ENCODE measurements around the gene VWA5A.
"Not testable (repeated sequence)": the region's sequence is repeated elsewhere in the genome, so short reads cannot be mapped to it uniquely, and the experiment has no call there.

VWA5A gene

DNA sequence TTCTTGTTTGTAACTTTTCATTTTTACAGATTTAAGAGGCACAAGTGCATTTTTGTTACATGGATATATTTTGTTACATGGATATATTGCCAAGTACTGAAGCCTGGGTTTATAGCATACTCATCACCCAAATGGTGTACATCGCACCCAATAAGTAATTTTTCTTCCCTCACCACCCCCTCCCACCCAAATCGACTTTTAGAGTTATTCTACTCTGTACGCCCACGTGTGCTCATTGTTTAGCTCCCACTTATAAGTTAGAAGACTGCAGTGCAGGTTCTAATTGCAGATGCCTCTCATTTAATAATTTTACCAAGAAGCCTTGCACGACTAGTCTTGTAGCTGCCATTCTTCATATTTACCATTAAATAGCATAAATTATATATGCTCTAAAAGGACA is 20.5 kb upstream of the VWA5A start:
- DNase-seq (ENCODE audit: low read depth), result no peak

DNA sequence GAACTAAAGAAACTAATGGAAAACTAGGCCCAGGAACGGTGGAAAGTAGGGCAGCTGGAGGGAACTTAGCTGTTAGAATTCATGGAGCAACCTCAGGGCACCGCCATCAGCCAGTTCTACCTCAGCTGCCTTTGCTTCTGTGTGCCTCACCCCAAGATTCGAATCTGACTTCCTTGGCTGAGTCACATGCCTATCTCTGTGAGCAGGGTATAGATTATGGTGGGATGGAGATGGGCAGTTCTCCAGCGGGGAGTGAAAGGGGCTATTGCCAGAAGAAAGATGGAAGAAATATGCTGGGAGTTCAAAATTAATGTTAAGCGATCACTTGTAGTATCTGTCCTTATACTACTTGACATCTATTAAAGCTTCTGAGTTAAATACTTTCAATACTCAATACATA is 18.9 kb upstream of the VWA5A start:
- no peak for DNase-seq (ENCODE audit: low read depth)

DNA sequence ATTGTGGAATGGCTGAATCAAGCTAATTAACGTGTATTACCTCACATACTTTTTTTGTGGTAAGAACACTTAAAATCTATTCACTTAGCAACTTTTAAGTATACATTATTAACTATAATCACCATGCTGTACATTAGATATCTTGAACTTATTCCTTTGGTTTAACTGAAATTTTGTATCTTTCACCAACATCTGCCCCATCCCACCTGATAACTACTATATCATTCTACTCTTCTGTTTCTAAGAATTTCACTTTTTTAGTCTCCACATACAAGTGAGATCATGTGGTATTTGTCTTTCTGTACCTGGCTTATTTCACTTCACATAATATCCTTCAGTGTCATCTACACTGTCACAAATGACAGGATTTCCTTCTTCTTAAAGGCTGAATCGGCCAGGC is 17.1 kb upstream of the VWA5A start:
- no peak for DNase-seq (ENCODE audit: low read depth)

DNA sequence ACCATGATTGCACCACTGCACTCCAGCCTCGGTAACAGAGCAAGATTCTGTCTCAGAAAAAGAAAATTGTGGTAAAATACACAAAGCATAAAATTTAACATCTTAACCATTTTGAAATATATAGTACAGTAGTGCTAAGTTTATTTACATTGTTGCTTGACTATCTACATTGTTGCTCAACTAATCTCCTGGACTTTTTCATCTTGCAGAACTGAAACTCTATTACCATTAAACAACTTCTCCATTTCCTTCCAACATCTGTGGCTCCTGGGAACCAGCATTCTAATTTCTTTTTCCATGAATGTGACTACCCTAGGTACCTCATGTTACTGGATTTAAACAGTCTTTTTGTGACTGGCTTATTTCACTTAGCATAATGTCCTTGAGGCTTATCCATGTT is 13.5 kb upstream of the VWA5A start:
- DNase-seq (ENCODE audit: low read depth), result no peak

DNA sequence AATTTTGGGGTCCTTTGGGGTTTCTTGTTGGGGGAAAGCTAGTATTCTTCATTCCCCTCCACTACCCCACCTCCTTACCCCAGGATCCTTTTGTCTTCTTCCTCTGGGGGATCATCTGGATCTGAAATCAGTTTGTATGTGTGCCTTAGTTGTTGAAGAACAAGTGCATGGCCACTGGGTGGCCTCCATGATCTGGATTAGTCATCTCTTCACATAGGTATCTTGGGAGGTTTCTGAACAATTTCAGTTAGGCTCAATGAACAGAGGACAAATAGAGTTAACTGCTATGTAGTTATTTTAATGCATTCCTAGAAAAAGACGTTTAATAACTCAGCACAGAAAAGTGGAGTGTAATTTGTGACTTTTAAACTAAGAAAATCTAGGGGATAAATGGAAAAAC is 7.1 kb upstream of the VWA5A start:
- no peak for DNase-seq (ENCODE audit: low read depth)

DNA sequence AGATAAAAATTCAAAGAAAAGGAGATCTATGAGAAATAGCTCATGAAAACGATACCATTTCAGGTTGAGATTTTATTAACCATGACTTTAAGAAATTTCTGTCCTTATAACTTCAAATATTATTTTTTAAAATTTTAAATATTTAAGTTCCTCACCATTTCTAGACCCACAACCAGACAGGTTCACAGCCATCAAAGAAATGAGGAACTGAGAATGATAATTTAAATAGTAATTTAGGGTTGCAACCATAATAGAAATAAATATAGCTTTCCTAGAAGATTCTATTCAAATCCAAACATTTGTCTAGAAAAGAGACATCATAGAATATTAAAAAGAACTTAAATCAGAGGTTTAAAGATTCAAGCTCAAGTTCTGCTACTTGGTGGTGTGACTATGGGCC is 5.9 kb upstream of the VWA5A start:
- DNase-seq (ENCODE audit: low read depth), result no peak

DNA sequence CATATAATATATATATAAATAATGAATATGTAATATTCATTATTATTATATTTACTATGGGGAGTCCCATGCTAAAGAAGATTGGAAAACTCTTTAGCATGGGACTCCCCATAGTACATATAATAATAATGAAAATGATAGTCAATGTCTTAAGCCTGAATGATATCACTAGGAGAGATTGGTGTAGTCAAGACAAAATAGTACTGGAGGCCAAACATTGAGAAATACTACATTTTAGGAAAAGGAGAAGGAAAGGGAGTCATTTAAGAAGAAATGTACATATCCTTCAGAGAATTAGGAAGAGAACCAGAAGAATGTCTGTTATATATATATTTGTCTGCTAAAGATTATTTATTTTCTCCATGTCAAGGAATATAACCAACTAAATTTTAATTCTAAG is 5.0 kb upstream of the VWA5A start:
- DNase-seq (ENCODE audit: low read depth), result no peak

DNA sequence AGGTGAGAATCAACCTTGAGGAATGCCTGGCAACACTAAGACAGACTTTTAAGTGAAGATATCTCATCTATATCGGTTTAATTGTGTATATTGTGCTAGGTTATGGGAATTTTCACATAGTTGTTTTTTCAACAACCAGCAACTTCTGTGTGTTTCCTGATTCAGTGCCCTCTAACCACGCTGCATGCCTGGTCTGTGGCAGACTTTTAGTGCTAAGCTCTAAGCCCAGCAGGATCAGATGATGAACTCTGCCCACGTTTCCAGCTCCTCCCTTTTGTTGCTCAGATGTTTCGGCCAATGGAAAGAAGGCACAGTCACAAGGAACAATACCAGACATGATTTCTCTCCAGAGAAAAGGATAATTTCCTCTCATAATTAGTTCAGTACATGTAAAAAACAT is 1.4 kb upstream of the VWA5A start:
- DNase-seq (ENCODE audit: low read depth), result no peak

DNA sequence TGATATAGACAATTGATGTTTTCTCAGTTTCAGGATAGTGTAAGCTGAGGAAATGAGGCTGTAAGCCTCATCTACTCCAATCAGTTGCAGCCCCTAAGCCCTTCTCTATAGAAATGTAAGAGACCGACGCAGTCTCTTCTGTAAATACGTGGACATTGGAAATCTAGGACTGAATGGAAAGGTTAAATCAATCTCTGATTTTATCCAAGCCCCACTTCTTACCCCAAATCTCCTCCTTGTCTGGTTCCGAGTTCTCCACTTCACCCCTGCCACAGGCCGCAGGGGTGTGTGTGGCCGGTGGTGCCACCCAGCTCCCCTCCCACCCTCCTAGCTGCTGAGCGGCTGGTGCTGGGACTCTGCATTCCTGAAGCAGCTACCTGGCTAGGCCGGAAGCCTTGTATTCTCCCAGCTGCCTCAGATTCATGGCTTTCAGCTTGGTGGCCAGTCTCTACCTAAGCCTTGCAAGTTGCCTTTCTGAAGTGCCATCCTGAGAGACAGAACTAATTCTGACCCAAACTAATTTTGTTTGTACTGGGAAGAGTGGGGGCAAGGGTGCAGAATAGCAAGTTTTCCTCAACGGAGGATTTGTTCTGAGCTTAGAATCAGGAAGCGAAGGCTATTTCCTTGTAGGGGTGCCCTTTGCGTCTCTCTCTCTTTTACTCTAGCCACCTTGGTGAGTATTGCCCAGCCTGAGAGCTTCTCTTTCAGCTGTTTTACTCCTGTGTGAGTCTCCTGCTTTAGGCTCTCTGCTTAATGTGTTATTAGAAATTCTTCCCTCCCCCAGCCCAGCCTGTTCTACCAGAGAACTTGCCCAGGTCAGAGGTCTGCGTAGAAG is 749 bp downstream of the VWA5A start:
- no peak for DNase-seq (ENCODE audit: low read depth)

DNA sequence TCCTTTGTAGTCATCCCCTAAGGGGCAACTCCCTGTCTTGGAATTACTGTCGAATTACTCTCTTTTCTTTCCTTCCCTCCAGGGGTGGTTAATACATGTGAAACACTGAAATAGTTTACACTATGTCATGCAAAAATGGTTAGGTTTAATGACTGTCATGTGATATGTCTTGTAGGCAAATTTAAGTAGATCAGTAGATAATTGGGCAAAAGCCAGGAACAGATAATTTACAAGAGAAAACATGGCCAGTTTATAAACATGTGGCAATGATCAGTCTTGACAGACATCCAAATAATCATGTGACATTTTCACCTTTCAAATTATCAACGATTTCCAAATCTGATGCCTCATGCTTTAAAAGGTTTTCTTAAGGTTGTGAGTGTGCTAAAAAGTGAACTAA is 3.9 kb downstream of the VWA5A start:
- no peak for DNase-seq (ENCODE audit: low read depth)

DNA sequence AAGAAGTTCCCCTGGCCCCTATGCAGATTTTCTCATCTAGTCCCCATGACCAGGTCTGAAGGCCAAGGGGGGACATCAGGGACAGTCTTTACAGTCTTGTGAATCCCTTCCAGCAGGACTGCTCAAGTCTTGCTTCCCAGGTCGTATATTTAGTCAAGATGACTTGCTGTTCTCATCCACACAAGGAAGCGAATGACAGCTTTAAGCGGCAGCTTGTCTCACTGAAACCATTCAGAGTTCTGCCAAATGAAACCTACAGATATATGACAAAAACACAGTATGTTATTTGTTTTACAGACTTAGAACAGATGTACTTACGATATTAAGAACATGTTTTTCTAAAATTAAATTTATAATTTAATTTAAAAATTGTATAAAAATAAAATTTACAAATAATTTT is 5.6 kb downstream of the VWA5A start:
- DNase-seq (ENCODE audit: low read depth), result no peak

DNA sequence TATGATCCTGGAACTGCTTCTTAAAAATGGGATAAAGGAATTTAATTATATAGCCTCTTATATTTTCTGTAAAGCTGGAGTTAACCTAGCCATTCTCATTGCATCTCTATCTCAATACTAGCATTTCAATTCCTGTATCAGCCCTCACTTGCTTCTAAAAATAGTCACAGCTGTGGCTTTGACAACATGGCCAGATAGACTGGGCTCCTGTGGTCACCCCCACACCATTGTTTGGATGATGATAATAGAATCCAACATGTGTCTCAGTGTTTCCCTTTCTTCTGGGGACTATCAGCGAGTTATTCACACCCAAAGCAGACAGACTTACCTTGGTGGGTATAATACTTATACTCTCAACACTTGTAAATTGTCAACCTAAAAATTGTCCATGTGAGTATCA is 6.9 kb downstream of the VWA5A start:
- DNase-seq (ENCODE audit: low read depth), result no peak

DNA sequence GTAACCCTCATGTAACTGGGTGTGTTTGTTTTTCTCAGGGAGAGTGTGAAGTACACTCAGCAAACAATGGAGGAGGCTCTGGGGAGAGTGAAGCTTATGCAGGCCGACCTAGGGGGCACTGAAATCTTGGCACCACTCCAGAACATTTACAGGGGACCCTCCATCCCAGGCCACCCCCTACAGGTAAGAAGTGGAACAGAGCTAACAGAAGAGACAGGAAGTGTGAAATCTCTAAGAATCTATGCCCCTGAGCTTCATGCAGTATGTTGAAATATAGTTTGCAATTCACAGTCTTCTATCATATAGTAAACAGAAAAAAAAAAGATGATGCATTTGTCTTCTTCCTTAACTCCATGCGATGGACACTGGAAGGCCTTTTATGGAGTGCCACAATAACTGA is 8.4 kb downstream of the VWA5A start:
- DNase-seq (ENCODE audit: low read depth), result no peak

DNA sequence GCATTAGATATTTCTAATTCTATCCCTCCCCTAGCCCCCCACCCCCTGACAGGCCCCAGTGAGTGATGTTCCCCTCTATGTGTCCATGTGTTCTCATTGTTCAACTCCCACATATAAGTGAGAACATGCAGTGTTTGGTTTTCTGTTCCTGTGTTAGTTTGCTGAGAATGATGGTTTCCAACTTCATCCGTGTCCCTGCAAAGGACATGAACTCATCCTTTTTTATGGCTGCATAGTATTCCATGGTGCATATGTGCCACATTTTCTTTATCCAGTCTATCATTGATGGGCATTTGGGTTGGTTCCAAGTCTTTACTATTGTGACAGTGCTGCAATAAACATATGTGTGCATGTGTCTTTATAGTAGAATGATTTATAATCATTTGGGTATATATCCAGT is 11.9 kb downstream of the VWA5A start:
- not testable (repeated sequence) for DNase-seq (ENCODE audit: low read depth)

DNA sequence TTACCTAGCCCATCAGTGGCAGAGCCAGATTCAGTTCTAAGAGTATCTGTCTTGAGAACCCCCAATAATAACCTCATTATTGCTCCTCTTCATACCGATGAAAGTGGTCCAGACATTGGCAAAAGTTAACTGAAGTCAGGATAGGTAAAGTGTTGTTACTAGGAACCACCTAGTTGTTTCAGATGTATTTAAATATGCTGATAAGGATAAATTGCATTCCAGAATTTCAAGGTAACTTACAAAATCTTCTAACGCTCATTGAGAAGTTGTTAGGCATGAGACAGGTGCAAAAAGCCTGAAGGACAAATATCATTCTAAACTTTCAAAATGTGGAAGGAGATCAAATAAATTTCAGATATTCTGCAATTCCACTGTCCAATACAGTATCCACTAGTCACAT is 27.8 kb downstream of the VWA5A start:
- no peak for DNase-seq (ENCODE audit: low read depth)

DNA sequence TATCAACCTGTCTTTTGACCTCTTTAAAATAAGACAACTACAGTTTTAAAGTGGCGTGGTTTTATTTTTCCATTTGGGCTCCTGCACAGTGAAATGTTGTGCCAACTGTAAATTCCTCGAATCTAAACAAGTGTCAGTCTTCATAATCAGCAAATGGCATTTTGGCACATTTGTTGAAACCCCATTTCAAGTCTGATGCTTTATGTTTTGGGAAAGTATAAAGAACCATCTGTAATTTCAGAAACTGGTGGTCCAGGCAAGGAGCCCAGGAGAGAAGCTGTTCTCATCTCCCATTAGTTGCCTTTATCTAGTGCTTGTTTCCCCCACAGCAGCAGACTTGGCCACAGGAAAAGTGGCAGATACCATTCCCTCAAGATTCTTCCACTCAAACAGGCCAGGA is 32.7 kb downstream of the VWA5A start:
- DNase-seq (ENCODE audit: low read depth), result no peak

DNA sequence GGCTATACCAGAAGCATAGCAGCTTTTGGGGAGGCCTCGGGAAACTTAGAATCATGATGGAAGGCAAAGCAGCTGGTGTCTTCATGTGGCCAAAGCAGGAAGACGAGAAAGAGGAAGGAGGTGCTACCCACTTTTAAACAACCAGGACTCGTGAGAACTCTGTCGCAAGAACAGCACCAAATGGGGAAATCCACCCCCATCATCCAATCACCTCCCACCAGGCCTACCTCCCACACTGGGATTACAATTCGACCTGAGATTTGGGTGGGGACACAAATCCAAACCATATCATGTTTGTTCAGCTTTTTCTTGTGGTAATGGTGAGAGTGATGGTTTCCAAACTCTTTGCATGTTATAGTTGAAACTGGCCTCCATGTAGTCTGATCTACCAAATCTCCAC is 35.4 kb downstream of the VWA5A start:
- no peak for DNase-seq (ENCODE audit: low read depth)

DNA sequence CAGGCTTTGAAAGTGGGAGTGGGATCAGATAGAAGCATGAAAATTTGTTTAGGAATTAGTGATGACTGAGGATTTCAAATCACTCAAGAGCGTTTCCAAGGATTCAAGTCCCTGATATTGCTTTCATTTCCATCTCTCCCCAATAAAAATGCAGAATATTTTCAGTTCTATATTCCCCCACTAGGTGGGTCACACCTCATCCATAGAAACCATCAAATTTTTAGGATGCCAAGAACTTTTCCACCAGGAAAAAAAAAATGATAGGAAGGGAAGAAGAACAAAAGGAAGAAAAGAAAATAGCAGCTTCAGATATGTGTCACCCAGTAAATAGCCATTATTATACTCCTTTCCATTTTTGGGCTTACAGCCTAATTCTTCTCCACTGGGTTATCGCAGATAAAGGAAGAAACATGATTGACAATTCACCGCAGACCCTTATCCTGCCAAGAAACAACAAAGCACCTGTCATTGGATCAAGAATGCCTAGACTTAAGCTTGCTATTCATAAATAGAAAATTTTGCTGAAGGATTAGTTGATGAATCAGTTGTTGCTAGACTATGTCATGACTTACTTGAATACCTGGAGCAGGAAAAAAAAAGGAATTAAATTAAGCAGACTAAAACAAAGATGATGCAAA is 37.6 kb downstream of the VWA5A start:
- DNase-seq (ENCODE audit: low read depth), result no peak

DNA sequence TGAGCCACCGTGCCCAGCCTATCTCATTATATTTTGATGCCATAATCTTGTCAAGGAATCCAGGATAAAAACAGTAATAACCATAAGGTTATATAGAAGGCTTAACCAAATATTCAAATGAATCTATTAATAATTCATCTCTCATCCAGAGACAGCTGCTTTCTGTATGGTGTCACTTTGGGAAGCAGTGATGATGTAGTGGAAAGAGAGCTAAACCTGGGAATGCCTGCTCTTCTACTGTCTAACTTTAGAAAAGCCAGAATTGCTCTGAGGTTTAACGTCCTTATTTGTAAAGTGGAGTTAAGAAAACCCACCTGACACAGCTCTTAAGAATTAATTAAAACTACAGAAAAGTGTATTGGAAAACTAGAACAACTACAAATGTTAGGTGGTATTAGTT is 38.6 kb downstream of the VWA5A start:
- DNase-seq (ENCODE audit: low read depth), result no peak

DNA sequence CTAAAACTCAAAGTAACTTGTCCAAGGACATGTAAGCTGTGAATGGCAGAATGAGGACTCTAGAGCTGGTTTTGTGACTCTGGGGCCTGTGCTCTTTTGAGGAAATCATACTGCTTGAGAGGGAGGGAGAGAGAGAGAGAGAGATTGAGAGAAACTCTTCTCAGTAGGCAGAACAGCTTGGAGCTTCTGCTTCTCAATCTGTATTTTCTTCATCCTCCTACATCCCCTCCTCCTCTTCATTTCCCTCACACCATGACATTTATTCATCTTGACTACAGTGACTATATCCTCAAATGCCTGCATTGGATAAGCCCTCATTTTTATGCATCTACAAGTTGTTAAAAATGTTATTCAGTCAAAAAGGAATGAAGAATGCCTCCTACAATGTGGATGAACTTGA is 44.2 kb downstream of the VWA5A start:
- DNase-seq (ENCODE audit: low read depth), result no peak

DNA sequence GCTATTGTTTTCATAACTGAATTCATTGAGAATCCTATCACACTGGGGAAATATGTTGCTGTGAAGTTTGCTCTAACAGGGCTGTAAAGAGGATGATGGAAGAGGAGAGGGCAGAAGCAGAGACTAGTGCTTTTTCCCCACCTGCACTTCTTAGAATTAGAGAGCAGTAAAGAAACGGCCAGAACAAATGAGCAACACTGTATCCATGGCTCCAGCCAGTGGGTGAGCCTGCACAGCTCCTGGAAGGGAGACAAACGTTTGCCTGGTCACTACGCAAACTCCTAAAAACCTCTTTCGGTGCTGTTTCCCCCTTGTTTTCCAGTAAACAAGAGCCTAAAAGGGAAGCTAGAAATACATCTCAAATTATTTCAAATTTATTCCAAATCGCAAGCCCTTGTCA is 45.7 kb downstream of the VWA5A start:
- DNase-seq (ENCODE audit: low read depth), result no peak

DNA sequence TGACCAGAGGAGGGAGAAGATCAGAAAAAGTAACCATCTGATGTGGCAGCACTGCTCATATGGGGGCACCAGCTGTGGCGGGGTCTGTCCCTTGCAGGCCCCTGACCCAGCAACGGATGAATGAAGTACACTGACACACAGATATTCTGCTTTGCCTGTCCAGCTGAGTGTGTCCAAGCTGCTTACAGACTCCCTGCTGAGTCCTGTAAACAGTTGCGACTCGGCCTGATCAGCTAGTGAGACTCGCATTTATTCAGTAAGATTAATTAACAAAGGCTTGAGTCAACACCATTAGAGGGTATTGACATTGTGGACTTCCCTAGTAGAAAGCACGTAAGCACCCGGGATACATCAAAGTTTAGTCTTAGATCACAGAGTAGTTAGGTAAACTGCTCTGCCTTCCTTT is 52.6 kb downstream of the VWA5A start:
- DNase-seq (ENCODE audit: low read depth), result no peak

DNA sequence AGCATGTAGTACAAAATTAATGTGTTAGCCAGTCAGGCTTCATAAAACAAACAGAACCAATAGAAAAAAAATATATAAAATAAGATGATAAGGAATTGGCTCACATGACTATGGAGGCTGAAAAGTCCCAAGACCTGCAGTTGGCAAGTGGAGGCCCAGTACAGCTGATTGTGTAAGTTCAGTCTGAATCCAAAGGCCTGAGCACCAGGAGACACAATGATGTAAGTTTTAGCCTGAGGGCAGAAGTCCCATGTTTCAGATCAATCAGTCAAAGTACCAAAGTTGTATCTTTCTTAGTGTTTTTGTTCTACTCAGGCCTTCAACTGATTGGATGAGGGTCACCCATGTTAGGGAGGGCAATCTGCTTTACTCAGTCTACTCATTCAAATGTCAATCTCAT is 53.5 kb downstream of the VWA5A start:
- no peak for DNase-seq (ENCODE audit: low read depth)

DNA sequence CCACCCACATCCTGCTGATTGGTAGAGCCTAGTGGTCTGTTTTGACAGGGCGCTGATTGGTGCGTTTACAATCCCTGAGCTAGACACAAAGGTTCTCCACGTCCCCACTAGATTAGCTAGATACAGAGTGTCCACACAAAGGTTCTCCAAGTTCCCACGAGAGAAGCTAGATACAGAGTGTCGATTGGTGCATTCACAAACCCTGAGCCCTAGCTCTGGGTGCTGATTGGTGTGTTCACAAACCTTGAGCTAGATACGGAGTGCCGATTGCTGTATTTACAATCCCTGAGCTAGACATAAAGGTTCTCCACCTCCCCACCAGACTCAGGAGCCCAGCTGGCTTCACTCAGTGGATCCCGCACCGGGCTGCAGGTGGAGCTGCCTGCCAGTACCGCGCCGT is 55.1 kb downstream of the VWA5A start:
- DNase-seq (ENCODE audit: low read depth), result not testable (repeated sequence)

All from stimulated activated CD4-positive, alpha-beta T cell treated with anti-CD3 and anti-CD28 coated beads, Interleukin-2, amount 100 ng/mL, for 4 hours (primary cell).